Measurements from ENCODE around the gene ARSK. TPM values are rescaled to one million over a fixed set of nuclear protein-coding genes. Genes with fewer than 3 reads are reported as not detected.

Gene ARSK
- total and polyA plus RNA-seq, 2 of the 13 experiments (the other 11 are each of a cell fraction or from before 2014, with no cell fraction given) = 7.9 TPM

- 96% methylated on average over 1 of the region's 1 CpG for WGBS (ENCODE audit: low lambda C conversion rate)
- intact Hi-C loops (cut with micrococcal nuclease; ENCODE audit: unreplicated experiment) = no loop called here
- ChIA-PET CTCF (ENCODE audit: low intra/inter-chr PET ratio, low total read pairs) (no interaction called here), POLR2A (no interaction called here)
- in situ Hi-C loops (cut with HindIII; ENCODE audit: extremely low pct_ligation_motif_present, low pct_unique_long_range_greater_than_20kb) = no loop called here
- Histone ChIP-seq H3K27ac (ENCODE audit: extremely low read length, insufficient read depth, low read length) (no peak overlapping the region), H3K9ac (ENCODE audit: insufficient read depth, low read depth, low read length) (no peak overlapping the region), H3K4me1 (ENCODE audit: insufficient read depth, low read length) (no peaks in the 10 kb centered on the region), H3K79me2 (ENCODE audit: insufficient read depth, low read length) (no peaks in the 10 kb centered on the region), H3K4me3 (replicated peaks in 1 of 3; ENCODE audit: insufficient read depth in 1 of 3, low read depth in 2 of 3, low read length in 3 of 3) (no peak overlapping the region), H3K9me3 (ENCODE audit: low read length) (no peaks in the 10 kb centered on the region), H3K36me3 (replicated peaks in 1 of 2; ENCODE audit: control insufficient read depth in 1 of 2, insufficient read depth in 2 of 2, low read length in 2 of 2) (peaks cover 4 to 42% of the 10 kb centered on the region in 2 experiments), H2AFZ (ENCODE audit: low read length) (no peak overlapping the region), H4K20me1 (ENCODE audit: insufficient read depth, low read length) (no peaks in the 10 kb centered on the region), H3K4me2 (ENCODE audit: low read depth, low read length) (no peak overlapping the region), H3K27me3 (ENCODE audit: control insufficient read depth in 1 of 2, insufficient read depth in 2 of 2, low read length in 2 of 2) (no peaks in the 10 kb centered on the region)
- no TSS peak for BruUV-seq (replicated peaks)
- FAIRE-seq = no peak
- TF ChIP-seq GATAD2A (CRISPR knock-in tag; IDR thresholded peaks at IDR 0.05) (no peak), ZNF564 (CRISPR knock-in tag; IDR thresholded peaks at IDR 0.05) (no peak), ZC3H13 (CRISPR knock-in tag; IDR thresholded peaks at IDR 0.05) (no peak), HOXD1 (CRISPR knock-in tag; IDR thresholded peaks at IDR 0.05) (no peak), SP1 (IDR thresholded peaks at IDR 0.05) (no peak), SP1 (CRISPR knock-in tag; IDR thresholded peaks at IDR 0.05) (no peak), MBD4 (IDR thresholded peaks at IDR 0.05; ENCODE audit: borderline replicate concordance, low read length) (no peak), ZNF292 (CRISPR knock-in tag; IDR thresholded peaks at IDR 0.05; ENCODE audit: borderline replicate concordance, low read depth) (no peak), FIP1L1 (IDR thresholded peaks at IDR 0.05; ENCODE audit: borderline replicate concordance, insufficient read depth, low read depth, low read length) (no peak), PITX1 (CRISPR knock-in tag; IDR thresholded peaks at IDR 0.05) (no peak), CBFB (CRISPR knock-in tag; IDR thresholded peaks at IDR 0.05) (no peak), SNAPC2 (CRISPR knock-in tag; IDR thresholded peaks at IDR 0.05) (no peak)
- TF ChIP-seq, protein P1, sequence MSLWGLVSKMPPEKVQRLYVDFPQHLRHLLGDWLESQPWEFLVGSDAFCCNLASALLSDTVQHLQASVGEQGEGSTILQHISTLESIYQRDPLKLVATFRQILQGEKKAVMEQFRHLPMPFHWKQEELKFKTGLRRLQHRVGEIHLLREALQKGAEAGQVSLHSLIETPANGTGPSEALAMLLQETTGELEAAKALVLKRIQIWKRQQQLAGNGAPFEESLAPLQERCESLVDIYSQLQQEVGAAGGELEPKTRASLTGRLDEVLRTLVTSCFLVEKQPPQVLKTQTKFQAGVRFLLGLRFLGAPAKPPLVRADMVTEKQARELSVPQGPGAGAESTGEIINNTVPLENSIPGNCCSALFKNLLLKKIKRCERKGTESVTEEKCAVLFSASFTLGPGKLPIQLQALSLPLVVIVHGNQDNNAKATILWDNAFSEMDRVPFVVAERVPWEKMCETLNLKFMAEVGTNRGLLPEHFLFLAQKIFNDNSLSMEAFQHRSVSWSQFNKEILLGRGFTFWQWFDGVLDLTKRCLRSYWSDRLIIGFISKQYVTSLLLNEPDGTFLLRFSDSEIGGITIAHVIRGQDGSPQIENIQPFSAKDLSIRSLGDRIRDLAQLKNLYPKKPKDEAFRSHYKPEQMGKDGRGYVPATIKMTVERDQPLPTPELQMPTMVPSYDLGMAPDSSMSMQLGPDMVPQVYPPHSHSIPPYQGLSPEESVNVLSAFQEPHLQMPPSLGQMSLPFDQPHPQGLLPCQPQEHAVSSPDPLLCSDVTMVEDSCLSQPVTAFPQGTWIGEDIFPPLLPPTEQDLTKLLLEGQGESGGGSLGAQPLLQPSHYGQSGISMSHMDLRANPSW (CRISPR knock-in tag; IDR thresholded peaks at IDR 0.05; ENCODE audit: borderline replicate concordance) = no peak
- no peak for DNase-seq (ENCODE audit: low spot score)
- no peak for ATAC-seq
Measured at GRCh38 chr5:95508550-95508949, 46.4 kb upstream of the ARSK start.

Data from HepG2 (cell line).